ENCODE measurements around the gene LITAF.

The LITAF gene

DNA sequence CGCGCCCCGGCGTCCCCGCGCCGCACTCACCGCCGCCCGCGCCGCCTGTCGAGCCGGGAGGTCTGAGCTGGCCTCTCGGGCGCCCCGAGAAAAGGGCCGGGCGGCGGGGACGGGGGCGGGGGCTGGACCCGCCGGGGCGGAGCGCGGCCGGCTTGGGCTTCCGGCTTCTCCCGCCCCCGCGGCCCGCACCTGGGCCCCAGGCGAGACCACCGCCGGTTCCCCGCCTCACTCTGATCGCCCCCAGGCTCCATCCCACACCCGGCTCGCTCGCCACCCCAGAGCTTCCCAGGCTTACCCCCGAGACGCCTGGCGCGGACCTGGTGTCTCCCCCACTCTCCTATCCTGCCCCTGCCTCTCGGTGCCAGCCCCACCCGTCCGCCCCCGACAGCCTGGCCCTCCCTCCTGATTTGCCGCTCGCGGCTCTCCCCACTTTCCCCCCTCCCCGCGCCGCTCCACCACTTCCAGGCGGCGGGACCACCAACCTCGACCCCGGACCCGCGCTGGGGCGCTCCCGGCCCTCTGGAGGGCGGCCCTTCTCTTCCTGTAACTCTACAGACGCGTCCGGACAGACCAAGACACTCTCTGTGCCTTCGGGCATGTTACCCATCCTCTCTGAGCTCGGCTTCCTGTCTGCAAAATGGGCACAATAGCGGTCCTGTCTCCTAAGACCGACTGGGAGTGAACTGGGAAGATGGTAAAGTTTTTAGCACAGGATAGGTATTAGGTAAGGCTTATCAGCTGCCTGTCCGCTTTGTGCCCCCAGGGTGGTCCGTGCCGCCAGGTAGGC, at the start of gene LITAF:
TSS of gene LITAF (minus strand) at position 64 of the 787 bp plus-strand sequence. CDS start 30,189 bp downstream, outside the sequence.
- DNase-seq = peak; percentile 12

DNA sequence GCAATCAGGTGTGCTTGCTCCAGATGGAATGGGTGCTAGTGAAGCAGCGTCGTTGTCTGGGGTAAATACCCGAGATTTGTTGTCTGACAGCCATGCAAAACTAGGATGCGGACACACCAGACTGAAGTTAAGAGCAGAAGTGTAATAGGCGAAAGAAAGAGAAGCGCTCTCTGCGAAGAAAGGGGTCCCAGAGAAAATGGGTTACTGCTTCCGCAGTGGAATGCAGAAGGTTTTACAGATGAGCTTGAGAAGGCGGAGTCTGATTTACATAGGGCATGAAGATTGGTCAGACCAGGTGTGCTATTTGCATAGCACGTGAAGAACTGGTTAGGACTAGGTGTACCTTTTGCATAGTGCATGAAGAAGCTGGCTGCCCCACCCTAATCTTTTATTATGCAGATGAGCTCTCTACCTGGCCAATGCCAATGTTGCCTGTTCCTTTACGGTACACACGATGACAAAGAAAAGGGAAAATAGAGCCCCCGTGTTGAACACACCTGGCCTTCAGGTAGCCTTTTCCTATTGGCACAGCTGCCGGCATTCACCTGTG, 49.5 kb upstream of the LITAF start:
- peak; percentile 26 for DNase-seq

DNA sequence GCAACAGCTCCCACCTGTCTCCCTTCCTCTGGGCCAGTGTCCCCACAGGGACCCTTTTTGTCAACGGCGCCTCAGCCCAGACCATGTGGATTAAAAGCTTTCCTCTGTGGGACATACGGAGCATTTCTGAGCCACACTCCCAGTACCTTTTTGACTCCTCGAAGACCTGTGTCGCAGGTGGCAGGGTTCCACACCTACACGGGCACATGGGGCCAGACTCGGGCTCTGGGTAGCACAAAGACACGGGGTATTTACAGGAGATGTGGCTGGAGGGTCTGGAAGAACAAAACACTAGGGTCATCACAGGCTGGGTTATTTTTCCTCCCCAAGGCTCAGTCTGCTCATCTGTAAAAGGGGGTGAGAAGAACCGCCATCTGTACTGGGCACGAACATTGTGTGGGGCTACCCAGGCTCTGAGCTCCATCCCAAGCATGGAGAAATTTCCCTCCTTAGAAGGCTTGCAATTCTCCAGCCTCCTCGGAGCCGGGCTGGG, 49.0 kb upstream of the LITAF start:
- DNase-seq = no peak

DNA sequence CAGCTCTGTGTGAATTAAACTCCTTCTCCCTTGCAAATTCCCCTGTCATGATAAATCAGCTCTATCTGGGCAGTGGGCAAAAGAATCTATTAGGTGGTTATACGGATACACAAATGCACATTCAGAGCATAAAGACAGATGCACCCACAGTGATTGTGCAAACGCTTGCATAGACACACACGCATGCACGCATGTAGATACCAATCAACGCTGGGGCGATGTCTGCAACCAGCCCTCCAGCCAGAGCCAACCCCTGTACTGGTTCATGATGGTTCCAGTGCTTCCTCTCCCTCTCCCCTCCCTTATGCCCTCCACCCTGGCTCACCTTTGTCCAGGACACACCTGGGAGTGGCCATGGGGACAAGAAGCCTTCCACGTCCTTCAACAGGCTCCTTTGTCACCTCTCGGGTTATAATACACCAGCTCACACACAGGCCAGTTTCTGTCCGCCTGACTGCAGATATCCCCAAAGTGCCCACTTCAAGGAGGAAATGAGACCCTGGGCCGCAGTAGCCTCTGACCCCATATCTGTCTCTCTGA, 48.5 kb upstream of the LITAF start:
- no peak for DNase-seq

DNA sequence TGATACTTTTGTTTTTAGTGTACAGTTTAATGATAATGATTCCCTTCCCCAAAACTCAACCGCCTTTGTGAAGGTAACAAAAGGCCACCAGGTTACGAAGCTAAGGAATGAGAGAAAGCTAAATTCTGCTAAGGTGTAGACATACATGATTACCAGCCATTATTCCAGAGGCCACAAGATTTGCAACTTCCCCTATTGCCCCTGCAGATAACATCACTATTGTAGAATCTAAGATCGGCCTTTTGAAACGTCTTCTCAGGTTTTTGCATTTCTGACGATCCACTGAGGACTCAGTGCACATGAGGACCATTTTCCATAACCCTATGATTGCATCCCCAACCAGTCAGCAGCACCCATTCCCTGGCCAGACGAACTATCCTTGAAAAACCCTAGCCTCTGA, 47.6 kb upstream of the LITAF start:
- no peak for DNase-seq

DNA sequence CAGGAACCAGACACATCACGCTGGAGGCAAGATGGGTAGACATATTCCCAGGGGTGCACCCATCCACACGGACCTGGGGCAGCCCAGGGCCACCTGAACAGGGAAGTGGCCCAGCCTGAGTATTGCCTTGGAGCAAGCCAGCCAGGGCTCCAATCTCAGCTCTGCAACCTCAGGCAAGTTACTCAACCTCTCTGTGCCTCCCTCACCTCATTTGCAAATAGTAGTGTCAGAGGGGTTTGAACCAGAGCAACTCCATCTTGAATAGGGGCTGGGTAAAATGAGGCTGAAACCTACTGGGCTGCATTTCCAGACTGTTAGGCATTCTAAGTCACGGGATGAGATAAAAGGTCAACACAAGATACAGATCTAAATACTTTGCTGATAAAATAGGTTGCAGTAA, 46.4 kb upstream of the LITAF start:
- no peak for DNase-seq

DNA sequence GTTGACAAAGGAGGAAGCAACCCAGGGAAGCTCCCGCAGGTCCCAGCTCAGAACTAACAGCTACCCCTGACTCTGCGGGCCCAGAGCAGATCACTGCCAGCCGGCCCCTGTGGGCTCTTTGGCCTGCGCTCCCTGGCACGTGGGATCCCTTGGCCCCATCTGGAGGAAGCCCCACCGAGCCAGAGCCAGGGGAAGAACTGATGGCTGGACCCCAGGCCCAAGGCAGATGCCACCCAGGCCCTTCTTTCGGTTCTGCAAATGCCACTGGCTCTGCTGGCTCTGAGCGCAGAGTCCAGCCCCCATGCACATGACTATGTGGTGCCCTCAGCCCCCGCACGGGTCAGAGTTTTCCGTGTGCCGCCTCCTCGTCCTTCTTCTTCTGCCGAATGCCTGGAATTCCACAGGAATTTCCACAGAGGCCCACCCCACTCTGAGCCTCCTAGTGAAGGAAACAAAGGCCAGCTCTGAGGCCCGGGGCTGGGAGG, 45.8 kb upstream of the LITAF start:
- no peak for DNase-seq

DNA sequence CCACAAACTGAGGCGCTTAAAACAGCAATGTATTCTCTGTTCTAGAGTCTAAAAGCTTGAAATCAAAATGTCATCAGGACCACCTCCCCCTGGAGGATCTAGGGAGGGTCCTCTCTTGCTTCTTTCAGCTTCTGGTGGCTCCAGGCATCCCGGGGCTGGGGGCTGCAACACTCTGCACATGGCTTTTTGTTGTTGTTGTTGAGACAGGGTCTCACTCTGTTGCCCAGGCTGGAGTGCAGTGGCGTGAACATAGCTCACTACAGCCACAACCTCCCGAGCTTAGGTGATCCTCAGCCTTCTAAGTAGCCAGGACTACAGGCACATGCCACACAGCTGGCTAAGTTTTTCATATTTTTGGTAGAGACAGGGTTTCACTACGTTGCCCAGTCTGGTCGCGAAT, 44.5 kb upstream of the LITAF start:
- DNase-seq = no peak

DNA sequence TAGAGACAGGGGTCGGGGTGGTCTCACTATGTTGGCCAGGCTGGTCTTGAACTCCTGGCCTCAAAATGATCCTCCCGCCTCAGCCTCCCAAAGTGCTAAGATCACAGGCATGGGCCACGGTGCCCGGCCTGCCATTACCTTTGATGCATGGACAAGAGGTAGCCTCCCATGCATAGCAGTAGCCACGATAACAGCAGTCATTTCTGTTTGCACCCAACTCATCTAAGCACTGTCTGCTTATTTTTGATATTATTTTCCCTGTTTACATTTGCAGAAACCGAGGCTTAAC, 44.0 kb upstream of the LITAF start:
- DNase-seq = no peak

DNA sequence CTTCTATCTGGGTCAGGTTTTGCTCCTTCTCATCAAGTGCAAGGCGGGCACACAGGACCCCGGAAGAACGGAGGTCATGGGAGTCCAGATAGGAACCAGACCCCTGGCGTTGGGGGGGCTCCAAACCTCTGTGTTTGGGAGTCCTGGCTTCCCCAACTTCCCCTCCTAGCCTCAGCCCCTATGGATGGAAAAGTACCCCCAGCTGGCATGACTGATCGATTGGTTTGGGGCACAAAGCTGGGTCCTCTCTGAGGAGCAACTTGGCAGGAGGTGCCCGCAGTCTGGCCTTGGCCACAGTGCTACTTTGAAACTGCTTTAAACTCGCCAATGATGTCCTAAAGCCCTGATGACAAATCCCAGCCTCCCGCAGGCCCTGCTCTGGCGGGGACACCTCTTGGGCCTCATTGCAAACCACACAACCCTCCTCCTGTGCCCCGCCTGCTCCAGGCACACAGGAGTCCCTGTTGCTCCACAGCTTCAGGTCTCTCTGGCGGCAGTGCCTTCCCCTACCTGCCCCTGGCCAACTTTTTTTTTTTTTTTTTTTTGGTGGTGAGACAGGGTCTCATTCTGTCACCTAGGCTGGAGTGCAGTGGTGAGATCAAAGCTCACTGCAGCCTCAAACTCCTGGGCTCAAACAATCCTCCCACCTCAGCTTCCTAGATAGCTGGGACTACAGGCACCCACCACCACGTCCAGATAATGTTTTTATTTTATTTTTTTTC, 43.5 kb upstream of the LITAF start:
- peak; percentile 50 for DNase-seq

DNA sequence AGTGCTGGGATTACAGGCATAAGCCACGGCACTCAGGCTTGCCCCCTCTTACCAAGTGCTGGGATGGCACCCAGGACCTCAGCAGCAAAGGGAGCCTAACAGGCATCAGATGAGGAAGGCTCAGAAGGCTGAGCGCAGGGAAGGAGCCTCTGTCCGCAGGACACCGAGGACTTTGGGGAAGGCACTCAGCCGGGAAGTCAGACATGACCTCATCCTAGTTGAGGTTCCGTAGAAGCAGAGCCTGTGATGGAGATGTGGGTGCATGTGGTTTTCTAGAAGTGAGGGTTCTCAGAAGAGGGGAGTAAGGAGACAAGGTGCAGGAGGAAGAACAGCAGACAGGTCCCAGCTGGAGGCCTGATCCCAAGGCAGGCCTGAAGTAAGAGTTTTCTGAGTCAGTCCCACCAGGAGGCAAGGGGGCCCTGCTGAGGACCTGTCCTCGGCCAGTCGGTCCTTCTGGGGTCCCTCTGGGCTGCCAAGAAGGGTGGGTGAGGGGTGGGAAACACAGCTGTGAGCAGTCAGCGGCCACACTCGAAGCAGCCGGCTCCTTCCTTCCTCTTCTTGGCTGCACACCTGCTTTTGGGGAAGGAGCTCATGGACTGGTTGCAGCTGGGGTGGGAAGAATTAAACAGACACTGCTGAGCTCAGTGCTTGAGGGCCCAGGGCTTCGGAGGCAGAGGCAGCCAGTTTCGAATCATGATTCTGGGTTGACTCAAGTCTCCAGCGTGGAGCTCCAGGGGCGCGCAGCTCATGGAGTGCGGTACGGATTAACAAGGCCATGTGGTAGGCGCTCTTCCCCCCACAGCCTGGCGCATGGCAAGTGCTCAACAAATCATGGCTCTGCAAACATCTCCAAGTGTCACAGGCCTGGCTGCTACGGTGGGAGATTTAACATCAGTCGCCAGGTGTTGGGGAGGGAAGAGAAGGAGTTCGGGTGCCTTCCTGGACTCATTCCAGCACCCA, 42.6 kb upstream of the LITAF start:
- peak; percentile 86 for DNase-seq

DNA sequence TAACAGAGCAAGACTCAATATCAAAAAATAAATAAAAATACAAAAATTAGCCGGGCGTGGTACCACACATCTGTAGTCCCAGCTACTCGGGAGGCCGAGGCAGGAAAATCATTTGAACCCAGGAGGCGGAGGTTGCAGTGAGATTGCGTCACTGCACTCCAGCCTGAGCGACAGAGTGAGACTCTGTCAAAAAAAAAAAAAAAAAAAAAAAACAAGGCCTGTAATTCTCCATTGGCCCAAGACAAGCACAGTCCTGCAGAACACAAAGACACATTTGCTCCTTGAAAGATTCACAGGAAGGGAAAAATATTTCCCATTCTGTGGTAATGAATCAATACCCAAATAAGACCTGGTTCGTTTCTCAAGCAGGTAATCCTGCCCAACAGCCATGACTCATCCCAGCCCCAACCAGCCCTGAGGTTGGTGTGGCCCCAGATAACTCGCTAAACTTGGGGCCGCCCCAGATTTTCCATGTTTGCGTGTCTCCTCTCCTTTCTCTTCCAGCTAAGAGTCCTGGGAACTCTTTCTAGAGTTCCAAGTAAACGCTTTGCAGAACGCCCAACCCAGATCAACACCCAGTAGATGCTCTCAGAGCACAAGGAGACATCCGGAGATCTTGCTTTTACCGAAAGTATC, 41.2 kb upstream of the LITAF start:
- no peak for DNase-seq

DNA sequence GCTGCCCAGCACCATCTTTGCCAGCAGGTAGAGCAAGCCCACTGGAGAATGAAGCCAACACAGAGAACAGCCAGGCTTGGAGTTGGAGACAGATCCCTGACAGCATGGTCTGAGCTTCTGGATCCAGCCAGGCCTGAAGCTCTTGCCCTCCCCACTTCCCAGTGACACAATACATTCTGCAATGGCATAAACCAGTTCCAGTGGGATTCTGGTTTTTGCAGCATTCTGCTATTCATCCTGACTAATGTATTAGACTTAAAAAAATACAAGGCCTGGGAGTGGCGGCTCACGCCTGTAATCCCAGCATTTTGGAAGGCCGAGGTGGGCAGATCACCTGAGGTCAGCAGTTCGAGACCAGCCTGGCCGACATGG, 40.6 kb upstream of the LITAF start:
- no peak for DNase-seq

DNA sequence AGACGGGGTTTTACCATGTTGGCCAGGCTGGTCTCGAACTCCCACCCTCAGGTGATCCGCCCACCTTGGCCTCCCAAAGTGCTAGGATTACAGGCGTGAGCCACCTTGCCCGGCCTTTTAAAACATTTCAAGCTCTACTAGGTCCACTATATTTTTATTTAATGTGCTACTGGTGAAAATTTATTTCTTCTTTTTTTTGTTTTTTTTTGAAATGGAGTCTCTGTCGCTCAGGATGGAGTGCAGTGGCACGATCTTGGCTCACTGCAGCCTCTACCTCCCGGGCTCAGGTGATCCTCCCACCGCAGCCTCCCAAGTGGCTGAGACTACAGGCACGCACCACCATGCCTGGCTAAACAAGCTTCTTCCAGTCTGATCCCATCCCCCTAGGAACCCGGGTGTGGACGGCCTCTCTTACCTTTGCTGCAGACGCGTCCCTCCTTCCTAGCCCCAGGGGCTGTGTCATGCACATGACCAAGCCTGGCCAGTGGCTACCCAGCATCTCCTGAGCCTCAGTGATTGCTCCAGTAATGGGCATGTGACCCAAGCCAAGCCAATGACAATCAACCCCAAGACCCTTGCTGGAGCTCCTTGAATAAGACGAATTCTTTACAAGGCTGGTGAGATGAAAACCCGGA, 40.1 kb upstream of the LITAF start:
- no peak for DNase-seq

DNA sequence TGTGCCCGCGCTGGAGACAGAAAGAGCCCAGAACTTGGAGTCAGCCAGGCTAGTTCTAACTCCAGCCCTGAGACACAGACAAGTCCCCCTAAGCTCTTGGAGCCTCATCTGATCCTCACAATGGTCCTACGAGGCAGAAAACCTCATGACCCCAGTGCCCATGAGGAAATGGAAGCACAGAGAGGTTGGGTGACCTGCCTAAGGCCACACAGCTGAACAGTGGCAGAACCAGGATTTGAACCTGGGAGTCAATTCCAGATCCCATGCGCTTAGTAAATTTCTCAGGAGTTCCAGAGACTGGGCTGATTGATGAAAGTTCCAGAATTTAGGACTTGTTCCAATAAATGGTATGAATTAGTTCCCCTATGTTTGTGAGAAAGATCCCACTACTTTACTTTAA, 39.0 kb upstream of the LITAF start:
- no peak for DNase-seq

DNA sequence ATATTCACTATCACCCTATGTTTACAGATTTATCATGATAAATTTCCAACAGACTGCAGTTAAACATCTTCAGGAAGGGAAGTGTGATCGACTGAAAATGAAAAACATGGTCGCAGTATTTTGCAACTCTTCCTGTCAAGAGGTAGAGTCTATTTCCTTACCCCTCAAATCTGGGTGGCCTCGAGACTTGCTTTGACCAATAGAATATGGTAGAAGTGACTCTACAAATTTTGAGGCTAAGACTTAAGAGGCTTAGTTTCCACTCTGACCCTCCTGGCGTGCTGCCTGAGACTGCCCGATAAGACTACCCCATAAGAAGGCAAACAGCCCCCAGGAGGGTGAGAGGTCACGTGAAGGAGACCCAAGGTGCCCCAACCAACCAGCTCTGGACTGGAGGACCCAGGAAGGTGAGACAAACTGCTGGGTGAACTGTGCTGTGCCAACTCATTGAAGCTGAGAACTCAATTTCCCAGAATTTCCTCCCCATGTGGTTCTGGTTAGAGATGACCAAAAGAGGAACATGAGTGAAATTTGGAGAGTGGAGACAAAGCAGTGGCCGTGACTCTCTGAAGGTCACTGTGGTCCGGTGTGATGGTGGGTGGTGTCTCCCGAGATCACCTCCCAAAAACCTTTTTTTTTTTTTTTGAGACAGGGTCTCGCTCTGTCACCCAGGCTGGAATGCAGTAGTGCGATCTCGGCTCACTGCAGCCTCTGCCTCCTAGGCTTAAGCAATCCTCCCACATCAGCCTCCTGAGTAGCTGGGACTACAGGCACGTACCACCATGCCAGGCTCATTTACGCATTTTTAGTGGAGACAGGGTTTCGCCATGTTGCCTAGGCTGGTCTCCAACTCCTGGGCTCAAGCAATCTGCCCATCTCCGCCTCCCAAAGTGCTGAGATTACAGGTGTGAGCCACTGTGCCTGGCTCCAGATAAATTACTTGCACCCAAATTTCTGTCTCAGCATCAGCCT, 38.2 kb upstream of the LITAF start:
- no peak for DNase-seq

DNA sequence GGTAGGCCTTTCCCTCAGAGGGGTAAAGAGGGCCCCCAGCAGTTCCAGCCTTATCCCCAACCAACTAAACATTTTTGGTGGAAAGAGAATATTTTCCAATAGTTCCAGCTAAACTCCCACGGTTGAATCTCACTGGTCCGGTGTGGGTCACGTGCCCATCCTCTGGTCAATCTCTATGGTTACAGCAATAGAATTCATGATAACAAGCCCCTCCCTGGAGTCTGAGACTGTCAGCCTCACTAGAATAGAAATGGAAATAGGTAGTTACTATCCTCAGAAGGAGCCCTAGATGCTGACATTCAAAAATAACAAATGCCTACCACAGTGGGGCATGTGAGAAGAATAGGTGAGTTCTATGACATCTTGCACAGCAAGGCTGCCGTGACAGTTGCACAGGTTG, 37.5 kb upstream of the LITAF start:
- DNase-seq = no peak

DNA sequence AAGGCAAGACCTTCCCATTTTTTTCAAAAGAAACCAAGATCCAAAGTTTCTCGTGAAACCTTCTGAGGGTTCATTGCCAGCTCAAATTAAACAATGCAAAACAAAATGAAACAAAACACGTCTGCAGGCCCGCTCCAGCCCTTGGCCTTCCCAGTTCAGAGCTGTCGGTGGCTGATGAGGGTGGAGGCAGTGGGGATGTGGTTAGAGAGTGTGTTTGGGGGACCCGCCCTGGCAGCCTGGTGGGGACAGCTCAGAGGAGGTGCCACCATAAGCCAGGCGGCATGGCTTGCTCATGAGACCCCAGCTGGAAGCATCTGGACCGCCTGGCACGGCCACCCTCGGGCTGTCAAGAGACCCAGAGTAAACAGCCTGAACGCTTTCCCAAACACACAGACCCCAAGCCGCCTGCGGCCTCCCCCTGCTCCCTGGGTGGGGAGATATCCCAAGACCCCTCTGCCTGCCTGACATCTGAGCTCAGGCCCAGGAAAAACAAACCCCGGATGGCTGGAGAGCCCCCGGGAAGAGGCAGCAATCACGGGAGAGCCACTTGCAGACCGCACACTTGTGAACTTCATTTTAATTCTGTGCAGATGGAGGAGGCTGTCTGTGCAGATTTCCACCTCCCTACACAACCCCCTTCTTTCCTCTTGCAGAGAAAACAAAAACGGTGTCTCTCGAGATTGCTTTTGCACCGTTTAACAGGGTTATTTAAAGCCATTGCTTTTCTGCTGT, 35.4 kb upstream of the LITAF start:
- peak; percentile 7 for DNase-seq

DNA sequence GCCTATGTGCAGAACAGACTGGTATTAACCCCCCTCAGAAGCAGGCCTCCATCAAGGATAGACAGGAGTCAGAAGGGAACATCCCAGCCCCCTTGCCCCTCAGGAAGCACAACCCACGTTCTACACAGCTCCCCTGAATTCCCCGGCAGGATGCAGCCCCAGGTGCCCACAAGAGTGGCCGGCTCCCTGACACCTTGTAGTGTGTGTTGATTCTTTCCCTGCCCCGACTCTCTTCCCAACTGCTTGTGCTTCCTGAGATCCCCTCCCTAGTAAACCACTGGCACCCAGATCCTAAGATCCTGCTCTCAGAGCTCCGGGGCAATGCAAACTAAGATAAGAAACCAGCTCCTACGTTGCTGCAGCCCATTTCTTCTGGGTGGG, 34.8 kb upstream of the LITAF start:
- no peak for DNase-seq

Measured in DMS79 (cell line).